ENCODE measurements around the gene AAGAB. TPM values are rescaled to one million over a fixed set of nuclear protein-coding genes. Genes with fewer than 3 reads are reported as not detected.

The AAGAB gene
- total RNA-seq, 4 donors from 2014 or later, result 29.4 to 39.2 (median 30.9) TPM

DNA sequence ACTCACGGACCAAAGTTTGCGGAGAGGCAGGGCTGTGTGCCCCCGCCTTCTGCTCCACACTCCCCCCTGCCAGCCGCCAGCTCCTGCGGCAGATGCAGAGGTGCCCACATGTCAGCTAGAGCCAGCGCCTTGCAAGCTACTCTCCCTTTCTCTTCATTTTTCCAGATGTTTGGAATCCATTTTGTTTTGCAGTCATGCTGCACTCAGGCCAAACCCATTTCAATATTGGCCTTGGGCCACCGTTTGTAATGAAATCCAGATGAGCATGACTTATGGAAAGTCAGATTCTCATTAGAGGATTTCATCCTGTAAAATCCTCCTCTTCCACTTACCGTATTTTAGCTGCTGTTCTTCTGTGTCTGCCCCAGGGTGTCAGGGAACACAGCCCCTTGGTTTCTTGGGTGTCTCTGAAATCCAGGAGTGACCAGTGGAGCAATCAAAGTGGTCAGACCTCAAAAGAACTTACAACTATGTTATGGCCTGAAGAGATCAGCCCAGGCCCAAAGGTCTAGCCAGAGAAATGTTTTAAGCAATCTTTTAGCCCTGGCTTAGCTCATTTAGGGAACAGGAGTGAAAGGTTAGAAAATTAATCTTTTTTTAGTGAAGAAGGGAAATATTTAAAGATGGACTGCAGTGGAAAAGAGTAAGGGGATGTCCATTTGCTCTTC, 65.8 kb downstream of the AAGAB start:
- no peaks in the 10 kb centered on the region for H3K9me3 ChIP-seq
- peak overlapping the region; percentile 91 to 99 (median 96) for H3K27ac ChIP-seq
- peaks cover 0 to 2% of the 10 kb centered on the region in 2 donors for H3K36me3 ChIP-seq
- ATAC-seq, result no peak
- in situ Hi-C loops (cut with MboI; ENCODE audit: low sequenced_read_pairs in 4 of 4), result loop anchor here in 2 of 4 donors (5.0 kb wide), 3 partner anchors 61 to 116 kb away; no protein-coding TSS in a partner anchor
- H3K4me1 ChIP-seq, result peaks cover 95 to 96% of the 10 kb centered on the region in 2 donors
- intact Hi-C loops (cut with DNase I; ENCODE audit: low total_unique reads), result loop anchor here (1.0 to 10.0 kb wide), 4 partner anchors 20 to 1086 kb away; partner anchors contain the start of gene FEM1B
- no peak for TF ChIP-seq POLR2A (IDR thresholded peaks at IDR 0.05)
- TF ChIP-seq, protein P1, sequence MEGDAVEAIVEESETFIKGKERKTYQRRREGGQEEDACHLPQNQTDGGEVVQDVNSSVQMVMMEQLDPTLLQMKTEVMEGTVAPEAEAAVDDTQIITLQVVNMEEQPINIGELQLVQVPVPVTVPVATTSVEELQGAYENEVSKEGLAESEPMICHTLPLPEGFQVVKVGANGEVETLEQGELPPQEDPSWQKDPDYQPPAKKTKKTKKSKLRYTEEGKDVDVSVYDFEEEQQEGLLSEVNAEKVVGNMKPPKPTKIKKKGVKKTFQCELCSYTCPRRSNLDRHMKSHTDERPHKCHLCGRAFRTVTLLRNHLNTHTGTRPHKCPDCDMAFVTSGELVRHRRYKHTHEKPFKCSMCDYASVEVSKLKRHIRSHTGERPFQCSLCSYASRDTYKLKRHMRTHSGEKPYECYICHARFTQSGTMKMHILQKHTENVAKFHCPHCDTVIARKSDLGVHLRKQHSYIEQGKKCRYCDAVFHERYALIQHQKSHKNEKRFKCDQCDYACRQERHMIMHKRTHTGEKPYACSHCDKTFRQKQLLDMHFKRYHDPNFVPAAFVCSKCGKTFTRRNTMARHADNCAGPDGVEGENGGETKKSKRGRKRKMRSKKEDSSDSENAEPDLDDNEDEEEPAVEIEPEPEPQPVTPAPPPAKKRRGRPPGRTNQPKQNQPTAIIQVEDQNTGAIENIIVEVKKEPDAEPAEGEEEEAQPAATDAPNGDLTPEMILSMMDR (IDR thresholded peaks at IDR 0.05 in 4 of 5, conservative IDR thresholded peaks at IDR 0.05 in 1 of 5), result no peak
- H3K4me3 ChIP-seq, result no peak overlapping the region
- DNase-seq, result peak in 1 of 2 donors; percentile 62
- H3K27me3 ChIP-seq, result no peaks in the 10 kb centered on the region

DNA sequence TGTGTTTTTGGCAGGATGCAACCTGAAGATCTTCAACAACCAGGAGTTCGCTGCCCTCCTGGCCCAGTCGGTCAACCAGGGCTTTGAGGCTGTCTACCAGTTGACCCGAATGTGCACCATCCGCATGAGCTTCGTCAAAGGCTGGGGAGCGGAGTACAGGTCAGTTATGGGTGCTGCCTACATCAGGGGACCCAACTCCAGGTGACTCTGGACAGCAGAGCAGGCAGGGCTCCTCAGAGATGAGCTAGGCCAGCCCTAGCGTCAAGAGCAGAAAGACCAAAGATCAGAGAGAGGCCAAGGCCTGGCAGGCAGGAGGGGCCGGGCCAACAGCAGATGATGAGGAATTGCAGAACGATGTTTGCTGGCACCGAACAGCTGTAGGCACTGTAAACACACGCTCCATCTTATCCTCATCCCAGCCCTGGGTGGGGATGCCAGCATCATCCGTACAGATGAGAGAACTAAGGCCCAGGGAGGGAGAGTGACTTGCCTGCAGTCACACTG, 67.1 kb downstream of the AAGAB start:
- peaks cover 94 to 97% of the 10 kb centered on the region in 2 donors for H3K4me1 ChIP-seq
- H3K27ac ChIP-seq, result peak overlapping the region; percentile 91 to 99 (median 96)
- in situ Hi-C loops (cut with MboI; ENCODE audit: low sequenced_read_pairs in 4 of 4), result loop anchor here in 2 of 4 donors (5.0 kb wide), 3 partner anchors 60 to 115 kb away; no protein-coding TSS in a partner anchor
- peak in 1 of 2 donors; percentile 10 for TF ChIP-seq POLR2A (IDR thresholded peaks at IDR 0.05)
- TF ChIP-seq, protein P1 (IDR thresholded peaks at IDR 0.05 in 4 of 5, conservative IDR thresholded peaks at IDR 0.05 in 1 of 5), result no peak
- no peak overlapping the region for H3K4me3 ChIP-seq
- H3K36me3 ChIP-seq, result peaks cover 0 to 6% of the 10 kb centered on the region in 2 donors
- intact Hi-C loops (cut with DNase I; ENCODE audit: low total_unique reads), result loop anchor here (10.0 kb wide), 1 partner anchor 1087 kb away; the partner anchor contains the start of gene FEM1B
- DNase-seq (peak in 1 of 2 donors; percentile 74), ATAC-seq (no peak)
- no peaks in the 10 kb centered on the region for H3K27me3 ChIP-seq
- no peaks in the 10 kb centered on the region for H3K9me3 ChIP-seq

DNA sequence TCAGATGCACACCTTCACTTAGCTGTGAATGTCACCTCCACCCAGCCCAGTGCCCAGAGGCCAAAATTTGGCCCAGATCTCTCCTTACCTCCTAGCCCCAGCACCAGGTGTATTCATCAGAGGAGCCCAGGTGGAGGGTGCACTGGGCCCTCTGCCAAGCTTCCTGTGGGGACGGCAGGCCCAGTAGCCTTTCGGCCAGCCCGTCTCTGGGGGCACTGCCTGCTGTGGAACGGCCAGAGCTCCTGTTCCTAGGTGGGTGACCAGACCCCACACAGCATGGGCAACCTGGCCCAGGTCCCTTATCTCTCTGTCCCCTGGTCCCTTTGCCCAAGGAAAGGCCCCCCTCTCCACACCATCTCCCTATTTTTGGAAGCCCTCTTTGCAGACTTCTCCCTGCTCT, 67.8 kb downstream of the AAGAB start:
- peaks cover 87 to 94% of the 10 kb centered on the region in 2 donors for H3K4me1 ChIP-seq
- in situ Hi-C loops (cut with MboI; ENCODE audit: low sequenced_read_pairs in 4 of 4), result loop anchor here in 2 of 4 donors (5.0 kb wide), 3 partner anchors 59 to 114 kb away; no protein-coding TSS in a partner anchor
- intact Hi-C loops (cut with DNase I; ENCODE audit: low total_unique reads), result loop anchor here (10.0 kb wide), 1 partner anchor 1088 kb away; the partner anchor contains the start of gene FEM1B
- DNase-seq (peak in 1 of 2 donors; percentile 68), ATAC-seq (peak in 1 of 2 donors; percentile 1)
- H3K4me3 ChIP-seq, result no peak overlapping the region
- TF ChIP-seq, protein P1 (IDR thresholded peaks at IDR 0.05 in 4 of 5, conservative IDR thresholded peaks at IDR 0.05 in 1 of 5), result no peak
- TF ChIP-seq POLR2A (IDR thresholded peaks at IDR 0.05), result peak in 1 of 2 donors; percentile 40
- peaks cover 0 to 6% of the 10 kb centered on the region in 2 donors for H3K36me3 ChIP-seq
- H3K27me3 ChIP-seq, result no peaks in the 10 kb centered on the region
- no peaks in the 10 kb centered on the region for H3K9me3 ChIP-seq
- H3K27ac ChIP-seq, result peak overlapping the region; percentile 91 to 99 (median 96)

DNA sequence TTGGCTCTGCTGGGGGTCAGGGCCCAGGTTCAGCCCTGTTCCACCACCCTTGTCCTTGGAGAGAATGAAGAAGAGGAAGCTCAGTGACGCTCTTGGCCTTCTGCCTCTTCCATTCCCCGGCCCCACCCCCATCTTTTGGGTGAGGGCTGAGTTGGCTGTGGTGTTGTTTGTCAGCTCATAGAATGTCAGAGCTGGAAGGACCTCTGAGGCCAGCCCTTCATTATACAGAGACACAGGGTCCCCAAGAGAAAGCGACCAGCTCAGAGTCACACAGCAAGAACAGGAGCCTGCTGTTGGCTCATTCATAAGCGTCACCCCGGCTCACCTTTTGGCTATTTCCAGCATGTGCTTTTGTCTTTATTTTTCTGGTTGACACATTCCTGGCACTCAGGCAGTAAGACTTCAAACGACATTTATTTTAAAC, 68.2 kb downstream of the AAGAB start:
- Histone ChIP-seq H3K9me3 (no peaks in the 10 kb centered on the region), H3K4me3 (no peak overlapping the region), H3K36me3 (peaks cover 0 to 6% of the 10 kb centered on the region in 2 donors), H3K27me3 (no peaks in the 10 kb centered on the region), H3K4me1 (peaks cover 83 to 89% of the 10 kb centered on the region in 2 donors), H3K27ac (peak overlapping the region; percentile 91 to 99 (median 96))
- in situ Hi-C loops (cut with MboI; ENCODE audit: low sequenced_read_pairs in 4 of 4) (loop anchor here in 2 of 4 donors (5.0 kb wide), 3 partner anchors 59 to 114 kb away; no protein-coding TSS in a partner anchor), intact Hi-C loops (cut with DNase I; ENCODE audit: low total_unique reads) (loop anchor here (10.0 kb wide), 1 partner anchor 1089 kb away; the partner anchor contains the start of gene FEM1B)
- no peak for TF ChIP-seq POLR2A (IDR thresholded peaks at IDR 0.05)
- TF ChIP-seq, protein P1 (IDR thresholded peaks at IDR 0.05 in 4 of 5, conservative IDR thresholded peaks at IDR 0.05 in 1 of 5), result no peak
- DNase-seq, result peak; percentile 87 to 94
- ATAC-seq, result peak; percentile 54 to 65
